Gastrocnemius medialis (tissue), 4 donors: ENCODE measurements around the gene GPBP1. TPM values are rescaled to one million over a fixed set of nuclear protein-coding genes. Genes with fewer than 3 reads are reported as not detected.
"Not testable (repeated sequence)": the region's sequence is repeated elsewhere in the genome, so short reads cannot be mapped to it uniquely, and the experiment has no call there.

Experiments
- ATAC-seq, 2 donors: fragments of 150-250 bp; one replicate each; pipeline ENCODE4 v1.9.1; 2016
- DNase-seq, 2 donors: peaks; one replicate each; pipeline ENCODE4 v3.0.0-alpha.2; 2019
- H3K27ac ChIP-seq, 4 donors: fragments of 200-600 bp; sonication (generic); 1 replicate in 1 of 4; 2 replicates in 3 of 4; pipeline ENCODE4 v1.5.1; 2016 to 2018; ENCODE audit warnings: mild to moderate bottlenecking in 2 of 4, moderate library complexity in 1 of 4
- H3K27me3 ChIP-seq, 3 donors: fragments of 200-600 bp; sonication (generic) in 2 of 3; 1 replicate in 1 of 3; 2 replicates in 2 of 3; pipeline versions ENCODE4 v1.5.1 to v1.6.0; 2016 to 2019; ENCODE audit warnings: mild to moderate bottlenecking in 1 of 3, moderate library complexity in 1 of 3
- H3K36me3 ChIP-seq, 2 donors: fragments of 200-600 bp; sonication (generic) in 1 of 2; one replicate each; pipeline ENCODE4 v1.5.1; 2017 to 2018
- H3K4me1 ChIP-seq, 2 donors: fragments of 200-600 bp; sonication (generic) in 1 of 2; one replicate each; pipeline ENCODE4 v1.5.1; 2016 to 2017; ENCODE audit warnings: mild to moderate bottlenecking in 2 of 2
- H3K4me3 ChIP-seq, 4 donors: fragments of 200-600 bp; sonication (generic) in 3 of 4; 1 replicate in 1 of 4; 2 replicates in 3 of 4; pipeline ENCODE4 v1.5.1; 2016 to 2019; ENCODE audit warnings: mild to moderate bottlenecking in 2 of 4
- H3K9me3 ChIP-seq, 3 donors: fragments of 200-600 bp; sonication (generic) in 2 of 3; 1 replicate in 1 of 3; 2 replicates in 2 of 3; pipeline ENCODE4 v1.5.1; 2016 to 2019
- CTCF ChIP-seq, 5 experiments: fragments of 450-650 bp in 3 of 5; fragments of 200-600 bp in 2 of 5; sonication (generic) in 2 of 5; IDR thresholded peaks in 4 of 5; conservative IDR thresholded peaks in 1 of 5; 1 replicate in 4 of 5; 2 replicates in 1 of 5; pipeline ENCODE4 v1.5.1; 2016 to 2019; ENCODE audit warnings: antibody characterized with exemption in 5 of 5, mild to moderate bottlenecking in 3 of 5, moderate library complexity in 3 of 5
- POLR2A ChIP-seq, 2 donors: fragments of 450-650 bp; IDR thresholded peaks; one replicate each; pipeline ENCODE4 v1.6.1; 2017; ENCODE audit warnings: antibody characterized with exemption in 2 of 2, mild to moderate bottlenecking in 2 of 2, moderate library complexity in 2 of 2
- in situ Hi-C, 4 donors: fragments of 200-750 bp; cut with MboI; loops; one replicate each; pipeline versions ENCODE4 v1.15.0 to v1.8.0; 2017; ENCODE audit warnings: low sequenced_read_pairs in 4 of 4
- intact Hi-C: fragments of 100-400 bp; cut with DNase I; formaldehyde crosslinking; loops from one replicate; pipeline ENCODE4 v1.15.1; 2023; ENCODE audit warnings: low total_unique reads
- total RNA-seq, 4 donors: library from RNA; depleted of rRNA; stranded (reverse); fragments of >200 nt; gene quantifications; one replicate each; pipeline versions ENCODE4 v1.1.0 to v1.2.3, GENCODE V29; 2016

Gene GPBP1
- total RNA-seq, 4 donors from 2014 or later, result 40.4 to 58.0 (median 50.5) TPM

- Histone ChIP-seq H3K27ac (peak overlapping the region in 1 of 4 donors; percentile 8), H3K4me3 (no peak overlapping the region), H3K4me1 (peaks cover 66 to 76% of the 10 kb centered on the region in 2 donors), H3K9me3 (no peaks in the 10 kb centered on the region), H3K36me3 (peaks cover 0 to 8% of the 10 kb centered on the region in 2 donors), H3K27me3 (no peaks in the 10 kb centered on the region)
- intact Hi-C loops (no loop called here), in situ Hi-C loops (loop anchor here in 2 of 4 donors (25.0 kb wide), 1 partner anchor 1199 kb away; the partner anchor contains the start of gene IL6ST (in 2 of the 2))
- no peak for TF ChIP-seq CTCF (IDR thresholded peaks at IDR 0.05 in 4 of 5, conservative IDR thresholded peaks at IDR 0.05 in 1 of 5)
- no peak for TF ChIP-seq POLR2A (IDR thresholded peaks at IDR 0.05)
- ATAC-seq, result no peak
- no peak for DNase-seq
These were observed 12.3 kb downstream of the GPBP1 start for GRCh38 chr5:57186194-57186593.

- H3K27ac ChIP-seq, H3K36me3 ChIP-seq, intact Hi-C loops, ATAC-seq, H3K27me3 ChIP-seq, H3K4me3 ChIP-seq, H3K9me3 ChIP-seq, DNase-seq: not testable (repeated sequence)
- peaks cover 56 to 64% of the 10 kb centered on the region in 2 donors for H3K4me1 ChIP-seq
- in situ Hi-C loops, result loop anchor here in 2 of 4 donors (25.0 kb wide), 1 partner anchor 1201 kb away; the partner anchor contains the start of gene IL6ST (in 2 of the 2)
These were observed 14.1 kb downstream of the GPBP1 start for GRCh38 chr5:57187977-57188376.

- in situ Hi-C loops (loop anchor here in 2 of 4 donors (25.0 kb wide), 1 partner anchor 1202 kb away; the partner anchor contains the start of gene IL6ST (in 2 of the 2)), intact Hi-C loops (no loop called here)
- ATAC-seq, result peak in 1 of 2 donors; percentile 36
- Histone ChIP-seq H3K27me3 (no peaks in the 10 kb centered on the region), H3K4me1 (peaks cover 52 to 55% of the 10 kb centered on the region in 2 donors), H3K27ac (peak overlapping the region; percentile 1 to 42 (median 26)), H3K36me3 (peaks cover 0 to under 1% of the 10 kb centered on the region in 2 donors), H3K4me3 (no peak overlapping the region), H3K9me3 (no peaks in the 10 kb centered on the region)
- TF ChIP-seq CTCF (IDR thresholded peaks at IDR 0.05 in 4 of 5, conservative IDR thresholded peaks at IDR 0.05 in 1 of 5) (no peak), POLR2A (IDR thresholded peaks at IDR 0.05) (no peak)
- no peak for DNase-seq
These were observed 15.7 kb downstream of the GPBP1 start for GRCh38 chr5:57189515-57189914.

- Histone ChIP-seq H3K27ac (no peak overlapping the region), H3K27me3 (no peaks in the 10 kb centered on the region), H3K9me3 (no peaks in the 10 kb centered on the region), H3K4me1 (peaks cover 44% of the 10 kb centered on the region in 2 donors), H3K4me3 (no peak overlapping the region), H3K36me3 (no peaks in the 10 kb centered on the region)
- DNase-seq (no peak), ATAC-seq (no peak)
- intact Hi-C loops, result no loop called here
- in situ Hi-C loops, result loop anchor here in 2 of 4 donors (25.0 kb wide), 1 partner anchor 1203 kb away; the partner anchor contains the start of gene IL6ST (in 2 of the 2)
- TF ChIP-seq CTCF (IDR thresholded peaks at IDR 0.05 in 4 of 5, conservative IDR thresholded peaks at IDR 0.05 in 1 of 5), result no peak
- TF ChIP-seq POLR2A (IDR thresholded peaks at IDR 0.05), result no peak
These were observed 16.7 kb downstream of the GPBP1 start for GRCh38 chr5:57190593-57190992.

GRCh38 chr5:57191163-57191562, 17.3 kb downstream of the GPBP1 start:
- ATAC-seq, result no peak
- in situ Hi-C loops (loop anchor here in 2 of 4 donors (25.0 kb wide), 1 partner anchor 1204 kb away; the partner anchor contains the start of gene IL6ST (in 2 of the 2)), intact Hi-C loops (no loop called here)
- H3K36me3 ChIP-seq, result no peaks in the 10 kb centered on the region
- DNase-seq, result no peak
- H3K9me3 ChIP-seq, result no peaks in the 10 kb centered on the region
- H3K27ac ChIP-seq, result no peak overlapping the region
- H3K4me3 ChIP-seq, result no peak overlapping the region
- TF ChIP-seq POLR2A (IDR thresholded peaks at IDR 0.05) (no peak), CTCF (IDR thresholded peaks at IDR 0.05 in 4 of 5, conservative IDR thresholded peaks at IDR 0.05 in 1 of 5) (no peak)
- peaks cover 38 to 41% of the 10 kb centered on the region in 2 donors for H3K4me1 ChIP-seq
- H3K27me3 ChIP-seq, result no peaks in the 10 kb centered on the region
